RPMI8226 (cell line): ENCODE data around the gene C7orf57.
"Not testable (repeated sequence)": the region's sequence is repeated elsewhere in the genome, so short reads cannot be mapped to it uniquely, and the experiment has no call there.

Experiments used
- DNase-seq: peaks from one replicate; pipeline ENCODE4 v3.0.0-alpha.2; 2015

C7orf57 gene

DNA sequence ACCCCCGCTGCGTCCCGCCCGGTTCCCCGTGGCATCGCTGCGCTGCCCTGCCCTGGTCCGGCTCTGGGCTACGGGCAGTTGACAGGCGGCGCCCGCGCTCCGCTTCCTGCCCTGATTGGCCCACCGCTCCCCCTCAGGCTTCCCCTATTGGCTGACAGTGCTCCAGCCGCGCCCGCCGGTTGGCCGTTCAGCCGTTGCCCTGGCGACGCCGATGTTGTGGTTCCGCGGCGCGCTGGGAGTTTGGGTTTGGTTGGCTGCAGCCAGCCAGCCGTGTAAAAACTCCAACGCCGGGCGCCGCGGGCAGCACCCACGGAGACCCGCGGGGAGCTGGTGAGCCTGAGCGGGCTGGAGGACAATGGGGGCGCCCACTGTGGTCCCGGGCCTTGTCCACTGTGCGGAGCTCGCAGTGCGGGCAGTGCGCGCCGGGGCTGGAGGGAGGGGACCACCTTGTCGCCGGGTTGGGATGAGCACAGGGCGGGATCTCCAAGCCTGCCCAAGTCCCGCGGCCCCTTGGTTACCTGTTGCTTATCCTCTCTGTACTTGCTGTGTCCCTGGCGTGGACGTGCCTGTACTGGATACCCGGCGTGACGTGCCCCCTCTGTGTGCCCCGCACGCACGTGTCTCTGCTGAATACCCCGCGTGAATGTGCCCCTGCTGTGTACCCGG, at the start of gene C7orf57:
C7orf57 (plus strand) TSS at position 243 of the 666 bp plus-strand sequence. CDS start 766 bp downstream, outside the sequence.
- DNase-seq, result peak; percentile 63

DNA sequence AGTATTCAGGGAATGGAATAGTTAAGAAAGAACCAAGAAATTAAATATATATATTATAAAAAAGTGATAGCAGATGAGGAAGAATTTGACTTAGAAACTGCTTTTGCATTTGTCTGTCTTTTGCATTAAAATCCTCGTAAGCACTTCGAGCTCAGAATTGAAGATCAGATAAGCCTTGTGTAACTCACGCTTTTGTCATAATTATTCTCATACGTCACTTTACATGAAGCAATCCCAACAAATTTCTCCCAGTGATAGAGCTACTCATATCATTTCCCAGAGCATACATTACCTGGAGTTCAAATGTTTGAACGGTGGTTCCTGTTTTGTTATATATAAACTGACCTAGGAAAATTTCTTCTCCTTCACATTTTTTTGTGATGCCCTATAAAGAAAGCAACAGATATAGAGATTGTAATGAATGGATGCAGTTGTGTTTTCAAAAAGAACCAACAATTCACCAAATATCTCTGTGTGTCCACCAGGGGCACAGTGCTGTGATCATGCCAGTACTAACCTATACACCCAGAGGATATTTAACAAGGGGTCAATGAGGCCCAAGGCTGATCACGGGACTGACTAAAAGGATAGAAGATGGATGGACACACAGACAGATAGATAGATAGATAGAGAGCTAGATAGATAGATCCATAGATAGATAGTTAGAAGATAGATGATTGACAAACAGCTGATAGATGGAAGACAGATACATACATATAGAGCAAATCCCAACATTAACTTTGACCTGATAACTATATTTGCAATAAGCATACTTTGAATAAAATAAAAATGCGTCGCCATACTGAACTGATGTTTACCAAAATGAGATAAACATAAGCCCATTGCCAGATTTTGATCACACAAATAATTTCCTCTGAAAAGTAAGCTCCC, 46.6 kb upstream of the C7orf57 start:
- DNase-seq, result peak; percentile 18

DNA sequence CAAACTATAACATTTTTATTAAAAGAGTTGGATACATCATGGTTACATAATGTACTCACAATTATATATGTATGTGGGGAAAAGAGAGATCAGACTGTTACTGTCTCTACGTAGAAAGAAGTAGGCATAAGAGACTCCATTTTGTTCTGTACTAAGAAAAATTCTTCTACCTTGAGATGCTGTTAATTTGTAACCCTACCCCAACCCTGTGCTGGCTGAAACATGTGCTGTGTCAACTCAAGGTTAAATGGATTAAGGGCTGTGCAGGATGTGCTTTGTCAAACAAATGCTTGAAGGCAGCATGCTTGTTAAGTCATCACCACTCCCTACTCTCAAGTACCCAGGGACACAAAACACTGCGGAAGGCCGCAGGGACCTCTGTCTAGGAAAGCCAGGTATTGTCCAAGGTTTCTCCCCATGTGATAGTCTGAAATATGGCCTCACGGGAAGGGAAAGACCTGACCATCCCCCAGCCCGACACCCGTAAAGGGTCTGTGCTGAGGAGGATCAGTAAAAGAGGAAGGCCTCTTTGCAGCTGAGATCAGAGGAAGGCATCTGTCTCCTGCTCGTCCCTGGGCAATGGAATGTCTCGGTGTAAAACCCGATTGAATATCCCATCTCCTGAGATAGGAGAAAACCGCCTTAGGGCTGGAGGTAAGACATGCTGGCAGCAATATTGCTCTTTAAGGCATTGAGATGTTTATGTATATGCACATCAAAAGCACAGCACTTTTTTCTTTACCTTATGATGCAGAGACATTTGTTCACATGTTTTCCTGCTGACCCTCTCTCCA, 45.5 kb upstream of the C7orf57 start:
- DNase-seq, result not testable (repeated sequence)

DNA sequence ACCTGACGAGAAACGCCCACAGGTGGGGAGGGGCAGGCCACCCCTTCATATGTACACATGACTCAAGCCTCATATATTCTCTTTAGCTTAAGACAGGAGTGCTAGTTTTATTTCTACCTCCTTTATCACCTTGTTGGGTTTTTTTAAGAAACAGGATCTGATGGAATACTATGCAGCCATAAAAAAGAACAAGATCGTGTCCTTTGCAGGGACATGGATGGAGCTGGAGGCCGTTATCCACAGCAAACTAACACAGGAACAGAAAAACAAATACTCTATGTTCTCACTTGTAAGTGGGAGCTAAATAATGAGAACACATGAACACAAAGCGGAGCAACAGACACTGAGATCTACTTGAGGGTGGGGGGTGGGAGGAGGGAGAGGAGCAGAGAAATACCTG, 44.8 kb upstream of the C7orf57 start:
- DNase-seq, result no peak

DNA sequence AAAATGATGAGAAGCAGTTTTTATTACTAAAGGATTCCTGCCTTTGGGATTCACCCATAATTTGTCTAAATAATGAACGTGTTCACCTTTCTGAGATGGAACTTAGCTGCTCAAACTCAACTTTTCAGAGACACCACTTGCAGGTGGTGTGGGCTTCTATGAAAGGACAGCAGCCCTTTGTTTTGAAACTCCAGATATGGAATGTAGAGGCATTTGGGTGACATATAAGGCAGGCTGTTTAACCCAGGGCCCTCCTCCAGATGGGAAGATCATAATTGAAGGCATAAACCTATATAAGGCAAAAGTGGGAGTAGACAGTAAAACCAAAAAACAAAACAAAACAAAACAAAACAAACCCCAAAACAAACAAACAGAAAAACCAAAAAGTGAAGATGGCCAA, 44.1 kb upstream of the C7orf57 start:
- no peak for DNase-seq

DNA sequence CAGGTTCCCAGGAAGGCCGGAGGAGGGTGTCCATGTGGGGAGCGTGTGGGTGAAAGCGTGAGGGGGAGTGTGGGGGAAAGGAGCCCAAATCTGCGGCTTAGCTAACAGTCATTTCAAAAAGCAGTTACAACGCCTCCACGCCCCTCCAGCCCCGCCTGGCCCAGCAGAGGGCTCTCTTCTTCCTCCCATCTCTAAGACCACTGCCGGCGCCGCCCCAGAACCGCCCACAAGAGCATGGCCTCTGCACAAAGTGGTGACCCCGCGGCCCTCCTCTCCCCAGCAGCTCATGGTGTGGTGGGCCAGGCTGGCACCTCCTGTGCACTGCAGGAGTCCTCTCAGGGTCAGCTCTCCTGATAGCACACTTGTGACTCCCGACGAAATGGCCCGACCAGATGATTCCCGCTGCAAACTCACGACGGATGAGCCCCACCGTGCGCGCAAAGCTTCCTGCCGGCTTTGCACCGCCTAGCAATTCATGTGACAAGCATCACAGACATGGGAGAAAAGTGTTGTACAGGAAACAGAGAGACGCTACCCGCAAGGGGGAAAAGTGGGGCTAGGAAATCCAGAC, 43.5 kb upstream of the C7orf57 start:
- DNase-seq, result peak; percentile 90

DNA sequence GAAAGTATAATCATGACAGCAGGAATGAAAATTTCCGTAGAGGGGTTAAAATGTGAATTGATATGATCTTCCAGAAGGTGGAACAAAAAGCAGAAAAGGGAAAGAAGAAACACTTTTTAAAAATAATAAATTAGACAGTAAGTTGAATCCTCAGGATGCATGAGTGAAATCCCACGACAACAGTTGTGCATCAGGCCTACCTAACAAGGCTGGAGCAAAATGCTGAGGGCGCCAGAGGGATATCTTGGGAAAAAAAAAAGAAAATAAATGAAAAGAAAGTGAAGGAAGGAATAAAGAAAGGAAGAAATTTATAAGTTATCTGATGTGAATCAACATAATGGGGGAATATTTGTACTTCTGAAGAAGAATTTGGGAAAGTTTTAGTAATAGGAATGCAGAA, 42.9 kb upstream of the C7orf57 start:
- no peak for DNase-seq

DNA sequence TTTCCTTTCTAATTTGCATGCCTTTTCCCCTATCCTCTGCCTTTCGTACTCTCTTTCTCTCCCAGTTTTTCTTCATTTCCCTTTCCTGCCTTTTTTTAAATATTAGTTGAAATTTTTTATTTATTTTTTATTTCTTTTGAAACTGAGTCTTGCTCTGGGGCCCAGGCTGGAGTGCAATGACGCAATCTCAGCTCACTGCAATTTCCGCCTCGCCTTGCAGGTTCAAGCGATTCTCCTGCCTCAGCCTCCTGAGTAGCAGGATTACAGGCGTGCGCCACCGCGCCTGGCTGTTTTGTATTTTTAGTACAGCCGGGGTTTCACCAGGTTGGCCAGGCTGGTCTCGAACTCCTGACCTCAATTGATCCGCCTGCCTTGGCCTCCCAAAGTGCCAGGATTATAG, 35.9 kb upstream of the C7orf57 start:
- no peak for DNase-seq

DNA sequence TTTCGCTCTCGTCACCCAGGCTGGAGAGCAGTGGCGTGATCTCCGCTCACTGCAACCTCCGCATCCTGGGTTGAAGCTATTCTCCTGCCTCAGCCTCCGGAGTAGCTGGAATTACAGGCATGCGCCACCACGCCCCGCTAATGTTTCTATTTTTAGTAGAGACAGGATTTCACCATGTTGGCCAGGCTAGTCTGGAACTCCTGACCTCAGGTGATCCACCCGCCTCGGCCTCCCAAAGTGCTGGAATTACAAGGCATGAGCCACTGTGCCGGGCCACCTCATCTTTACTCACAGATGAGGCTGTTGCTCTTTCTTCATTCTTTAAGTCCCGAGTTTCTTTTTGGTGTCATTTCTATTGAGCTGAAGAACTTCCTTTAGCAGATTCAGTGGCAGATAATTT, 35.2 kb upstream of the C7orf57 start:
- not testable (repeated sequence) for DNase-seq

DNA sequence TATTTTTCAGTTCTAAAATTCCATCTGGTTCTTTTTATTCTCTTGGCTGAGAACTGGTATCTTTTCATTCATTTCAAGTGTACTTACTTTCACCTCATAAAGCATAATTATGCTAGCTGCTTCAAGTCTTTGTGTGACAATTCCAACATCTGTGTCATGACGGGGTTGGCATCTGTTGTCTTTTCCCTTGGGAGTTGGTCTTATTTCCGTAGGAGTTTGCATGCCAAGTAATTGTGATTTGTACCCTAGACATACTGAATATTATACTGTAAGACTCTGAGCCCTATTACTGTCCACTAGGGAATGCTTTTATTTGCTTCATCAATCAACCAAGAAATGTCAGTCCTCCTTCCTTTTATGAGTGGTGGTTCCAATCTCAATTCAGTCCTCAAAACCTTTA, 31.3 kb upstream of the C7orf57 start:
- no peak for DNase-seq

DNA sequence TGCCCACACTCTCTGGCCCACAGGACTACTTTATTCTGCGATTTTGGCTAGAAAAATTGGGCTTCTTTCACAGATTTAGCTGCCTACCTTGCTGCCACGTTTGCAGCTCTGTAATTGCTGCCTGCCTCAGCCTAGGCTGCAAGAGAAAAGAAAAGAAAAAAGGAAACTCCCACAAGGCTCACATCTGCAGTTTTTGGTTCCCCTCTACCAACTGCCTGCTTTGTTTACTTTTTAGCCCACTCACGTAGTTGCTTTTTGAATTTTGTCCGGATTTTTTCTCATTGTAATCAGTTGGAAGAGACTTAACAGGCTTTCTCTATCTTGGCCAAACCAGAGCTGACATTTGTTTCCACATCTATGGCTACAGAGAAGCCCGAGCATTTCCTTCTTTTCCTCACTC, 30.7 kb upstream of the C7orf57 start:
- DNase-seq, result no peak

DNA sequence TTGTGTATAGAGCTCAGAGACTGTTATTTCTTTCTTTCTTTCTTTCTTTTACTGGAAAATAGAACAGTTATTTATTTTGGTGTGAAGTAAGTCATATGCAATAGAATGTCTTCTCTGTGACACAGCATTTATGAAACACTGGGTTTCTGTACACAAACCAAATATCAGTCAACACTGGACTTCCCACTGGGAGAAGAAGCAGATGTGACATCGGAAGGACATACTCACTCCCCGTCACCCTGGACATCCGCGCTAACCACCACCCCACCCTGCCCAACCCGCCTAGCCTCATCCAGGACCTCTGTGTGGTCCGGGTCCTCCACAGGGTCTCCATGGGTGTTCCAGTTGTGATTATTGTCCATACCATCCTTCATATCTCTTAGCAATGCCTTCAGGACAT, 28.5 kb upstream of the C7orf57 start:
- no peak for DNase-seq

DNA sequence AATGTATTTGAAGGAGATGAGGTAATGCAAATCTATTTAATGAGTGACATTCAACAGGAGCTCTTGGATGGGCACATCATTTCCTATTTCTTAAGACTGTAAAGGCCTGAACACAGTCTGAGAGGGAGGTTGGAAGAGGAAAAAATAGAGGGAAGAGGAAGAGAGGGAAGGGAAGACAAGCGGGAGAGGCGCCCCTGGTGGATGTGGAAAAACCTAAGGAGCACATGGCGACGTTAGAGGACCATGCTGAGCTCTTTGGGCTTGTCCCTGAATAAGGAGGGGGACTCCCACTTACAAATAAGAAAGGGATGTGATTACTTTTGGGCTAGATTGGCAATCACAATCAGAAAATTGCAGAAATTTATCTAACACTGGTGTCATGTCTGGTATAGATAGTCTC, 26.1 kb upstream of the C7orf57 start:
- no peak for DNase-seq

DNA sequence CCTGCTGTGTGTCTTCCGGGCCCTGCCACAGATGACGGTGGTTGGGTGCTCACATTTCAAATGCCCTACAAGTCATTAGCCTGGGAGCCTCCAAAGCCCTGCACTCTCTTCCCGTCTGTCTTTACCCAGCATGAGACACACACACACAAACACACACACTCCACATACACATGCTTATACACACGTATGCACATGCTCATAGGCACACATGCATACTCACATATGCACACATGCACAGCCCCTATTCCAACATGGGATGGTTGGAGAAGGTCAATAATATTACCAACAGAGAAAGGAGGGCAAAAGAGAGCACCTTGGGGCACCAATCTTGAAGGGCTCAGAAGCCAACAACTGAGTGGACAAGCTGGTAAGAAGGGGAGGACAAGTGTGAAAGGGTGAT, 25.4 kb upstream of the C7orf57 start:
- DNase-seq, result no peak

DNA sequence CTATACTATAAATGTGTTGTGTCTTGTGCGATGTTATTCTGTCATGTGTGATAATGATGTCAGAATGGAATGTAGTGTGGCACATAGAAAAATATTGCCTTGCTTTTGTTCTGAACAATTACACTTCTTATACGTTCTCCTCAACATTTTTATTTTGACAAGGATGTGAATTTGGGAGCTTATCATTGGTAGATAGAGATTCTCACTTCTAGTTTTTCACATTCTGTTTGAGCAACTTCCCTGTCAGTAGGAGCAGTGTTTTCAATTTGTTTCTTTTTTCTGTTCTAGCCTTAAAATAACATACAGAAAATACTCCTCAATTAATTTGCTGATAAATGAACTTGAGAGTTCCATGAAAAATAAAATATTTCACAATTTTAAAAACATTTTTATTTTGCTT, 24.0 kb upstream of the C7orf57 start:
- no peak for DNase-seq

DNA sequence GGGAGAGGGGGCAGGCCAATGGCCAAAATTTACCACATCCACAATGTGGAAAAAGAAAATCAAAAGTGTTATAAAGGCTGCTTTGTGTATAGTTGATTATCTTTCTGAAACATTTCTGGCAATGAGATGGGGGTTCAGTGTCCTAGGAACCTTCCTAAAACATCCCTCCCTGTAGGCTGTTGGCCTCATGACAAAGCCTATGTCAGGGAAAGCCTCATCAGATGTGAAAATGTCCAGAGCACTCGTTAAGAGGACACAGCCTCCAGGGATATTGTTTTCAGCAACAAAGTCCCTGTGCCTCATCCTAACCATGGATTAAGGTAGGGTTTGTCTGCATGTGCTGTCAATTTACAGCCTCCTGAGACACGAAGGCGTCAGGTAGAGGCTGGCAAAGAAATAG, 23.4 kb upstream of the C7orf57 start:
- no peak for DNase-seq

DNA sequence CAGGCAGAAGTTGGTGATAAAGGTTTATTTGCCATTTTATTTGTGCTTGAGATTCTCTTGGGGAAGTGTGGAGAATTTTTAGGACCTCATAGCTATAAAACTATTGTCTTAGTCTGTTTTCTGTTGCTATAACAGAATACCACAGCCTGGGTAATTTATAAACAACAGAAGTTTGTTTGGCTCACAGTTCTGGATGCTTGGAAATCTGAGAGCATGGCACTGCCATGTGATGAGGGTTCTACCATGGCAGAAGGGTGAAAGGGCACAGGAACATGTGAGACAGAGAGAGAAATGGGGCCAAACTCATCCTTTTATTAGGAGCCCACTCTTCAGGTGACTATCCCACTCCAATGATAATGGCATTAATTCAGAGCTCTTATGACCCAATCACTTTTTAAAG, 18.7 kb upstream of the C7orf57 start:
- DNase-seq, result no peak

DNA sequence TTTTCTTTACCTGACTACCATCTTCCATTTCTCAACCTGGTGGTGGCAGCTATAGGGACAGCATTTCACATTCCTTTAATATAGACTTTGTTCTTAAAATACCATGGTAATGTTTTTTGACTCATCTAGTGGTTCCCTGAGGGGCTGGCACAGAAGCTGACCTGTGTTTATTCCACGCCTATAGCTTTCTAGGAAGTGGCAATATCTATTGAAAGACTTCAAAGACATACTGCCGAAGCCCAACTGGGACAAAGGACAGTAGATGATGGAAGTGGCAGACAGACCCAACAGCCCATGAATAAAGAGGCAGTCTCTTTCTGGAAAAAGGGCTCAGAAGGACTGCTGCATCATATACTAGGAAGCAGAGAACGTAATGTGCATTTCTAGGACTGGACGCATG, 17.7 kb upstream of the C7orf57 start:
- no peak for DNase-seq

DNA sequence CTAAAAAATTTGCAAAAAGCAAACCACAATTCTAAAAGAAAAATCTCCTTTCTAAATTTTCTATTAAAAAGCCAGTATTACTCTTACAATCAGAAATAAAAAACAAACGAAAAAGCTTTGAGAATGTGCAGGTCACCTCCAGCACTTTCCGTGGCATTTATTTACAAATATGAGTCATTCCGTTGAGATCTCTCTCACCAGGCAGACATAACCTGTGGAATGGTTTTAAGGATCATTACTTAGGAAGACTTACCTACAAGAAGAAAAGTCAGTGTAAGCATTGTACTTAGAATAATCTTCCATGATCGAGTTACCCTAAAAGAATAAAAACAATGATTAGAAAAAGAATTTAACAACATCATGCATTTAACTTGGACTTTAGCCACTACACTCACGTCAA, 9.7 kb upstream of the C7orf57 start:
- no peak for DNase-seq

DNA sequence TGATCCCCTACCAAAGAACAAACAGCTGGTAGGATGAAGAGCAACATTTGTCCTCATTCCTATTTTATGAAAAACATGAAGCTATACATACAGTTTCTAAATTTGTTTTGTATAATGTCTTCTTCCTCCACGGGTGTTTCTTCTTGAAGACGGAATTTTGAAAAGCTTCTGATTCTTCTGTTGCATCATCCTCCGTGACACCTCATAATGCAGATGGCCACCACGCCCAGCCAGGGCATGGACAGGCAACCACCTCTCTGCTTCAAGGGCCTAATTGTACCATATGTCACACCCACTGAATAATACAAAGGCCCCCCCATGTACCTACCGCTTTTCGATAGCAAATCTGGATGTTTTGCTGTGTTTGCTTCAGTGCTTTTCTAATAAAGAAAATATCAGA, 6.4 kb upstream of the C7orf57 start, which contains the start of gene SUN3:
SUN3 (minus strand) TSS at position 170 of the 400 bp plus-strand sequence; CDS start at position 1, 169 bp downstream.
- DNase-seq, result no peak

DNA sequence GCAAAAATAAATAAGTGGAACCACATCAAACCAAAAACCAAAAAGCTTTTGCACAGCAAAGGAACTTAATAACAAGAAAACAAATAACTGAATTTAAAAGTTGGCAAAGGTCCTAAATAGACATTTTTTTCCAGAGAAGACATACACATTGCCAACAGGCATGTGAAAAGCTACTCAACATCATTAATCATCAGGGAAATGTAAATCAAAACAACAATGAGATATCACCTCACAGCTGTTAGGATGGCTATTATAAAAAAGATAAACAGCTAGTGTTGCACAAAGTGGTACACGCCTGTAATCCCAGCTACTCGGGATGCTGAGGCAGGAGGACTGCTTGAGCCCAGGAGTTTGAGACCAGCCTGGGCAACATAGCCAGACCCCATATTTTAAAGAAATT, 4.2 kb upstream of the C7orf57 start:
- no peak for DNase-seq

DNA sequence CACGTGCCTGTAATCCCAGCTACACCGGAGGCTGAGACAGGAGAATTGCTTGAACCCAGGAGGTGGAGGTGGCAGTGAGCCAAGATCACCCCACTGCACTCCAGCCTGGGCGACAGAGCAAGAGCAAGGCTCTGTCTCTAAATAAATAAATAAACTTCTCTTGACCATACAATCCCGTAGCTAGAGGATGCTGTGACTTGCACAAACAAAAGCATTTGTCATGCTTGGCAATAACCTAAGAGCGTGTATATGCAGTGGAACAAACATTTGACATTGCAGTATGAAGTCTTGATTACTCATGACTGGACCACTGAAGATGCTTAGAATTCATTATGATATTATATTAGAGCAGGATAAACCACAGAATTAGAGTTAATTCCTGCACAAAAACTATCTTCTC, 1.4 kb upstream of the C7orf57 start:
- DNase-seq, result no peak

DNA sequence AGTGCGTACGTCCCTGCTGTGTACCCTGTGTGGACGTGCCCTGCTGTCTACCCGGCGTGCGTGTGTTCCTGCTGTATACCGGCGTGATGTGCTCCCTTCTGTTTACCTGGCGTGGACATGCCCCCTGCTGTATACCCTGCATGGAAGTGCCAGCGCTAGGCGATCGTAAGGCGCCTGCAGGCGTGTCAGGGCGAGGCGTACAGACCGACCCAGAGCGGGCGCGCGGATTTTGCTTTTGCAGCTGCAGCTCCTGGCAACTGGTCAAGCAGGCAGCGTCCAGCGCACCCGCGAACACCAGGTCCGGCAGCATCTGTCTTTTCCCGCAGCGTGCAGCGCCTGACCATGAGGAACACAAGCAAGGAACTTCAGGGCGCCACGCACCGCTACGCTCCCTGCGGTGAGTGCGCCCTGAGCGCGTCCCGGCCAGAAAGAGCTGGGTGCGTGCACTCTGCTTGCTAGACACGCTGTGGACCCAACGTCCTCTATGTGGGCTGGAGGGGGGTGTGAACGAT, 680 bp downstream of the C7orf57 start:
- DNase-seq, result no peak
